SK-N-SH (cell line): Measurements from ENCODE around the gene PLEKHG3.

ENCODE experiments used
- CTCF ChIP-seq: fragments of 200-600 bp; sonication (generic); IDR thresholded peaks from 2 replicates; pipeline ENCODE4 v1.6.1; 2017; ENCODE audit warnings: antibody characterized with exemption, mild to moderate bottlenecking, moderate library complexity
- EP300 ChIP-seq, 2 experiments: IDR thresholded peaks; 2 replicates each; pipeline versions ENCODE4 v1.4.0 to v1.6.1; 2012; ENCODE audit warnings: borderline replicate concordance in 1 of 2, low read depth in 1 of 2, low read length in 1 of 2
- FOSL2 ChIP-seq: IDR thresholded peaks from 2 replicates; pipeline ENCODE4 v1.4.0; 2012; ENCODE audit warnings: low read depth, mild to moderate bottlenecking, moderate library complexity, borderline replicate concordance
- MAX ChIP-seq: IDR thresholded peaks from 2 replicates; pipeline ENCODE4 v1.4.0; 2012; ENCODE audit warnings: low read depth
- MXI1 ChIP-seq: IDR thresholded peaks from 2 replicates; pipeline ENCODE4 v1.6.1; 2012; ENCODE audit warnings: mild to moderate bottlenecking, low read depth, low read length, improper control_type of control experiment
- NRF1 ChIP-seq: IDR thresholded peaks from 2 replicates; pipeline ENCODE4 v1.6.1; 2012; ENCODE audit warnings: low read depth, mild to moderate bottlenecking, low read length
- RCOR1 ChIP-seq: fragments of 150-350 bp; IDR thresholded peaks from 2 replicates; pipeline ENCODE4 v1.6.1; 2017; ENCODE audit warnings: antibody characterized with exemption, low read length
- REST ChIP-seq: IDR thresholded peaks from 2 replicates; pipeline ENCODE4 v1.6.1; 2012; ENCODE audit warnings: mild to moderate bottlenecking, low read depth, low read length, moderate library complexity
- TEAD4 ChIP-seq: IDR thresholded peaks from 2 replicates; pipeline ENCODE4 v1.4.0; 2012; ENCODE audit warnings: mild to moderate bottlenecking, borderline replicate concordance; ENCODE audit not compliant: insufficient read depth
- ZBTB33 ChIP-seq: IDR thresholded peaks from 2 replicates; pipeline ENCODE4 v1.4.0; 2012; ENCODE audit warnings: low read depth, borderline replicate concordance

- no peak for TF ChIP-seq FOSL2
- no peak for TF ChIP-seq CTCF
- TF ChIP-seq EP300 (IDR thresholded peaks at IDR 0.05; ENCODE audit: borderline replicate concordance in 1 of 2, low read depth in 1 of 2, low read length in 1 of 2) = no peak
- no peak for TF ChIP-seq REST
- TF ChIP-seq MXI1 = no peak
- no peak for TF ChIP-seq NRF1
- TF ChIP-seq RCOR1 = no peak
- TF ChIP-seq TEAD4 = no peak
- TF ChIP-seq ZBTB33 = no peak
- TF ChIP-seq MAX = no peak
Observed at GRCh38 chr14:64717870-64718269, 13.6 kb downstream of the PLEKHG3 start.
